ENCODE measurements around the gene TOR1AIP2.
A peak's percentile ranks its signal among the peaks of the same experiment; 100 is the strongest.

Gene TOR1AIP2

DNA sequence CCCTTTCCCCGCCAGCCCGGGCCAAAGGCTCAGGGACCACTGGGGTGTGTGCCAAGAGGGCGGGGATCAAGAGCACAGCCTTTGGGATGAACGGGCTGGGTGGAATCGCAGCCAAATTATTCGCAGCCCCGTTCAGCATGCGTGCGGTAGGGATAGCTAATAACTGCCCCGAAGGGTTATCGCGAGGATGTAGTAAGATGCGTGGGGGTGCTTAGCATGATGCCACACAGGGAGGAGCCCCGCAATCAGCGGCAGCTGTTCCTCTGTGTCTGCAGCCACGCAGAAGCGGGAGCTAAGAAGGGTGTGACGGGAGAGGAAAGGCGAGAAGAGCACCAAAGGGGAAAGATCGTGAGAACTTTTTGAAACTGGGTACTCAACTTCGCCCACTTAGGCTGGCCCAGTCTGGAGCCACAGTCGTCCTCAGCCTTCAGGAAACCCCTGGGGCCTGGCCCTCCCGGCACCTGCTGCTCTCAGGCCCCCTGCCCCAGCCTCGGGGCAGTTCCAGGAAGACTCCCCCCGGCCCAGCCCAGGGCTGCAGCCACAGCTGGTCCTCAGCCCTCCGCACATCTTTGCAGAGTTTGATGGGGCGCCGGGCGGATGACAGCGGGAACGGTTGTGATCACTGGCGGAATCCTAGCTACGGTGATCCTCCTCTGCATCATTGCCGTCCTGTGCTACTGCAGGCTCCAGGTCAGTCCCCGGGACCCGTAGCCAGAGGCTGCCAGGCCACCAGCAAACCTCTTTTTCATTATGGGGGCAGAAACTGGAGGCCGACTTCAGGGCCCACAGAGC is 64.9 kb downstream of the TOR1AIP2 start:
- Histone ChIP-seq H3K9me2 (replicated peaks; ENCODE audit: insufficient read depth, low read length) (no peaks in the 10 kb centered on the region), H4K20me1 (ENCODE audit: low read depth, low read length) (no peaks in the 10 kb centered on the region), H3F3A (ENCODE audit: insufficient read depth) (no peaks in the 10 kb centered on the region), H3K27ac (ENCODE audit: low read depth, low read length) (no peak overlapping the region), H3K4me3 (ENCODE audit: insufficient read depth, low read length, poor library complexity, severe bottlenecking) (no peak overlapping the region), H2AFZ (ENCODE audit: low read depth, low read length, severe bottlenecking) (no peak overlapping the region), H3K4me2 (ENCODE audit: low read depth, low read length, poor library complexity, severe bottlenecking) (no peak overlapping the region), H3K9me3 (ENCODE audit: insufficient read depth, low read length) (no peaks in the 10 kb centered on the region), H3K27me3 (ENCODE audit: low read length) (no peaks in the 10 kb centered on the region), H3K36me3 (ENCODE audit: low read length) (no peaks in the 10 kb centered on the region), H3K9ac (ENCODE audit: low read length) (no peak overlapping the region), H3K79me2 (ENCODE audit: insufficient read depth, low read length) (no peaks in the 10 kb centered on the region)
- no peak for TF ChIP-seq EZH2phosphoT487 (conservative IDR thresholded peaks at IDR 0.05; ENCODE audit: low read length)
- TF ChIP-seq, protein P1, sequence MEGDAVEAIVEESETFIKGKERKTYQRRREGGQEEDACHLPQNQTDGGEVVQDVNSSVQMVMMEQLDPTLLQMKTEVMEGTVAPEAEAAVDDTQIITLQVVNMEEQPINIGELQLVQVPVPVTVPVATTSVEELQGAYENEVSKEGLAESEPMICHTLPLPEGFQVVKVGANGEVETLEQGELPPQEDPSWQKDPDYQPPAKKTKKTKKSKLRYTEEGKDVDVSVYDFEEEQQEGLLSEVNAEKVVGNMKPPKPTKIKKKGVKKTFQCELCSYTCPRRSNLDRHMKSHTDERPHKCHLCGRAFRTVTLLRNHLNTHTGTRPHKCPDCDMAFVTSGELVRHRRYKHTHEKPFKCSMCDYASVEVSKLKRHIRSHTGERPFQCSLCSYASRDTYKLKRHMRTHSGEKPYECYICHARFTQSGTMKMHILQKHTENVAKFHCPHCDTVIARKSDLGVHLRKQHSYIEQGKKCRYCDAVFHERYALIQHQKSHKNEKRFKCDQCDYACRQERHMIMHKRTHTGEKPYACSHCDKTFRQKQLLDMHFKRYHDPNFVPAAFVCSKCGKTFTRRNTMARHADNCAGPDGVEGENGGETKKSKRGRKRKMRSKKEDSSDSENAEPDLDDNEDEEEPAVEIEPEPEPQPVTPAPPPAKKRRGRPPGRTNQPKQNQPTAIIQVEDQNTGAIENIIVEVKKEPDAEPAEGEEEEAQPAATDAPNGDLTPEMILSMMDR (IDR thresholded peaks at IDR 0.05; ENCODE audit: insufficient read depth, low read length, poor library complexity, severe bottlenecking) = no peak

DNA sequence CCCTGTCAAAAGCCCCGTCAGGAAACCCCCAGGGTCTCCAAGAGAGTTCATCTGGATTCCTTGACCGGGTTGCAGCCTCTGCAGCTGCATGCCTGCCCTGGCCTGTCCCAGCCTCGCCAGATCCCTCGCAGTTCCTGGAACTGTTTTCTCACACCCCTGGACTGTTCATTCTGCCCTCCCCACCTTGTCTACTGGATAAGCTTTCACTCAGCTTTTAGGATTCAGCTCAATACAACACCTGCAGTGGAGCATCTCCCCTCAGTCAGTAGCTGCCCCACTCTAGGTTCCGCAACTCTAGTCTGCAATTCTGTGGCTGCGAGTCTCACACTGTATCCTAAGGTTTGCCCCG is 67.3 kb downstream of the TOR1AIP2 start:
- Histone ChIP-seq H2AFZ (ENCODE audit: low read depth, low read length, severe bottlenecking) (no peak overlapping the region), H3K4me3 (ENCODE audit: insufficient read depth, low read length, poor library complexity, severe bottlenecking) (no peak overlapping the region), H3K9me2 (replicated peaks; ENCODE audit: insufficient read depth, low read length) (no peaks in the 10 kb centered on the region), H3K4me2 (ENCODE audit: low read depth, low read length, poor library complexity, severe bottlenecking) (no peak overlapping the region), H3K9ac (ENCODE audit: low read length) (no peak overlapping the region), H3K27me3 (ENCODE audit: low read length) (no peaks in the 10 kb centered on the region), H3K36me3 (ENCODE audit: low read length) (no peaks in the 10 kb centered on the region), H3K9me3 (ENCODE audit: insufficient read depth, low read length) (no peaks in the 10 kb centered on the region), H3F3A (ENCODE audit: insufficient read depth) (no peaks in the 10 kb centered on the region), H4K20me1 (ENCODE audit: low read depth, low read length) (no peaks in the 10 kb centered on the region), H3K27ac (ENCODE audit: low read depth, low read length) (no peak overlapping the region), H3K79me2 (ENCODE audit: insufficient read depth, low read length) (no peaks in the 10 kb centered on the region)
- TF ChIP-seq, protein P1 (IDR thresholded peaks at IDR 0.05; ENCODE audit: insufficient read depth, low read length, poor library complexity, severe bottlenecking) = no peak

GRCh38 chr1:179809506-179810366 is 67.9 kb downstream of the TOR1AIP2 start:
- TF ChIP-seq, protein P1 (IDR thresholded peaks at IDR 0.05; ENCODE audit: insufficient read depth, low read length, poor library complexity, severe bottlenecking) = peak; percentile 92
- TF ChIP-seq EZH2phosphoT487 (conservative IDR thresholded peaks at IDR 0.05; ENCODE audit: low read length) = no peak
- H3K9me2 ChIP-seq (replicated peaks; ENCODE audit: insufficient read depth, low read length) = no peaks in the 10 kb centered on the region
- no peak overlapping the region for H3K4me2 ChIP-seq (ENCODE audit: low read depth, low read length, poor library complexity, severe bottlenecking)
- H3K4me3 ChIP-seq (ENCODE audit: insufficient read depth, low read length, poor library complexity, severe bottlenecking) = no peak overlapping the region
- H2AFZ ChIP-seq (ENCODE audit: low read depth, low read length, severe bottlenecking) = no peak overlapping the region
- no peaks in the 10 kb centered on the region for H3K36me3 ChIP-seq (ENCODE audit: low read length)
- no peaks in the 10 kb centered on the region for H3K79me2 ChIP-seq (ENCODE audit: insufficient read depth, low read length)
- H3K9me3 ChIP-seq (ENCODE audit: insufficient read depth, low read length) = no peaks in the 10 kb centered on the region
- no peak overlapping the region for H3K9ac ChIP-seq (ENCODE audit: low read length)
- H3K27me3 ChIP-seq (ENCODE audit: low read length) = no peaks in the 10 kb centered on the region
- no peaks in the 10 kb centered on the region for H3F3A ChIP-seq (ENCODE audit: insufficient read depth)
- no peak overlapping the region for H3K27ac ChIP-seq (ENCODE audit: low read depth, low read length)
- H4K20me1 ChIP-seq (ENCODE audit: low read depth, low read length) = no peaks in the 10 kb centered on the region

All from SU-DHL-6 (cell line).